HEK293 (cell line): ENCODE results near the gene AHCYL1.

ENCODE experiments used
- GLIS2 ChIP-seq: fragments of 450-650 bp; formaldehyde crosslinking; IDR thresholded peaks from 2 replicates; pipeline ENCODE4 v1.5.1; 2016; ENCODE audit warnings: missing biosample characterization, missing genetic modification characterization
- HOXA7 ChIP-seq: sonication (generic); formaldehyde crosslinking; IDR thresholded peaks from 2 replicates; pipeline ENCODE4 v1.8.1; 2022; ENCODE audit warnings: missing genetic modification reagents, borderline replicate concordance
- REPIN1 ChIP-seq: fragments of 450-650 bp; formaldehyde crosslinking; IDR thresholded peaks from 2 replicates; pipeline ENCODE4 v1.5.1; 2017; ENCODE audit warnings: missing biosample characterization, missing genetic modification characterization, low read depth
- TCF7L2 ChIP-seq: IDR thresholded peaks from 2 replicates; pipeline ENCODE4 v1.6.1; 2011; ENCODE audit warnings: low read depth, mild to moderate bottlenecking, inconsistent platforms, low read length, moderate library complexity, borderline replicate concordance
- TRIM28 ChIP-seq: IDR thresholded peaks from 2 replicates; pipeline ENCODE4 v1.6.1; 2011; ENCODE audit warnings: low read length, control low read depth, borderline replicate concordance
- ZNF114 ChIP-seq: fragments of 450-650 bp; formaldehyde crosslinking; IDR thresholded peaks from 2 replicates; pipeline ENCODE4 v1.5.0; 2017; ENCODE audit warnings: missing biosample characterization, missing genetic modification characterization
- ZNF121 ChIP-seq: fragments of 450-650 bp; formaldehyde crosslinking; IDR thresholded peaks from 2 replicates; pipeline ENCODE4 v1.5.1; 2016; ENCODE audit warnings: missing biosample characterization, missing genetic modification characterization
- ZNF274 ChIP-seq, 2 experiments: fragments of 200-500 bp in 1 of 2; fragments of 450-650 bp in 1 of 2; sonication (Bioruptor generic) in 1 of 2; formaldehyde crosslinking in 1 of 2; IDR thresholded peaks; 2 replicates each; pipeline versions ENCODE4 v1.5.1 to v1.6.1; 2014 to 2016; ENCODE audit warnings: borderline replicate concordance in 1 of 2, inconsistent platforms in 1 of 2, low read length in 1 of 2, missing biosample characterization in 1 of 2, missing genetic modification characterization in 1 of 2
- ZSCAN16 ChIP-seq: fragments of 450-650 bp; formaldehyde crosslinking; IDR thresholded peaks from 2 replicates; pipeline ENCODE4 v1.5.1; 2016; ENCODE audit warnings: missing biosample characterization, missing genetic modification characterization
- TF ChIP-seq, protein P1 (sequence below): fragments of 450-650 bp; formaldehyde crosslinking; IDR thresholded peaks from 2 replicates; pipeline ENCODE4 v1.5.1; 2016; ENCODE audit warnings: missing biosample characterization, missing genetic modification characterization
- TF ChIP-seq, protein P2 (sequence below): fragments of 450-650 bp; formaldehyde crosslinking; IDR thresholded peaks from 2 replicates; pipeline ENCODE4 v1.5.1; 2016; ENCODE audit warnings: missing biosample characterization, missing genetic modification characterization
- TF ChIP-seq, protein P3 (sequence below): fragments of 450-650 bp; formaldehyde crosslinking; IDR thresholded peaks from 2 replicates; pipeline ENCODE4 v1.5.1; 2016; ENCODE audit warnings: missing biosample characterization, missing genetic modification characterization, low read depth
- TF ChIP-seq, protein P4 (sequence below): fragments of 450-650 bp; formaldehyde crosslinking; IDR thresholded peaks from 2 replicates; pipeline ENCODE4 v1.5.1; 2016; ENCODE audit warnings: missing biosample characterization, missing genetic modification characterization

DNA sequence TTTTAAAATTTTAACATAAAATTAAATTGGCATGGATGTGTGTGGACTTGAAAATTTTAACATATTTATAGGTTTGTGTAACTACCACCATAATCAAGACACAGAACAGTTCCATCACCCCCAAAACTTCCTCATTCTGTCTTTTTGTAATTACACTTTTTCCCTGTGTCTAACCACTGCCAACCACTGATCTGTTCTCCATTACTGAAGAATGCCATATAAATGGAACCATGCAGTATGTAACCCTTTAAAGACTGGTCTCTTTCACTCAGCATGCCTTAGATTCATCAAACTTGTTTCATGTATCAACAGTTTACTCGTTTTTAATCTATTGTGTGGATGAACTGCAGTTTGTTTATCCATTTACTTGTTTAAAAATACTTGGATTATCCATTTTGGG, 13.0 kb upstream of the AHCYL1 start:
- TF ChIP-seq, protein P1, sequence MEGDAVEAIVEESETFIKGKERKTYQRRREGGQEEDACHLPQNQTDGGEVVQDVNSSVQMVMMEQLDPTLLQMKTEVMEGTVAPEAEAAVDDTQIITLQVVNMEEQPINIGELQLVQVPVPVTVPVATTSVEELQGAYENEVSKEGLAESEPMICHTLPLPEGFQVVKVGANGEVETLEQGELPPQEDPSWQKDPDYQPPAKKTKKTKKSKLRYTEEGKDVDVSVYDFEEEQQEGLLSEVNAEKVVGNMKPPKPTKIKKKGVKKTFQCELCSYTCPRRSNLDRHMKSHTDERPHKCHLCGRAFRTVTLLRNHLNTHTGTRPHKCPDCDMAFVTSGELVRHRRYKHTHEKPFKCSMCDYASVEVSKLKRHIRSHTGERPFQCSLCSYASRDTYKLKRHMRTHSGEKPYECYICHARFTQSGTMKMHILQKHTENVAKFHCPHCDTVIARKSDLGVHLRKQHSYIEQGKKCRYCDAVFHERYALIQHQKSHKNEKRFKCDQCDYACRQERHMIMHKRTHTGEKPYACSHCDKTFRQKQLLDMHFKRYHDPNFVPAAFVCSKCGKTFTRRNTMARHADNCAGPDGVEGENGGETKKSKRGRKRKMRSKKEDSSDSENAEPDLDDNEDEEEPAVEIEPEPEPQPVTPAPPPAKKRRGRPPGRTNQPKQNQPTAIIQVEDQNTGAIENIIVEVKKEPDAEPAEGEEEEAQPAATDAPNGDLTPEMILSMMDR (tag by site-specific recombination) = no peak
- TF ChIP-seq, protein P2, sequence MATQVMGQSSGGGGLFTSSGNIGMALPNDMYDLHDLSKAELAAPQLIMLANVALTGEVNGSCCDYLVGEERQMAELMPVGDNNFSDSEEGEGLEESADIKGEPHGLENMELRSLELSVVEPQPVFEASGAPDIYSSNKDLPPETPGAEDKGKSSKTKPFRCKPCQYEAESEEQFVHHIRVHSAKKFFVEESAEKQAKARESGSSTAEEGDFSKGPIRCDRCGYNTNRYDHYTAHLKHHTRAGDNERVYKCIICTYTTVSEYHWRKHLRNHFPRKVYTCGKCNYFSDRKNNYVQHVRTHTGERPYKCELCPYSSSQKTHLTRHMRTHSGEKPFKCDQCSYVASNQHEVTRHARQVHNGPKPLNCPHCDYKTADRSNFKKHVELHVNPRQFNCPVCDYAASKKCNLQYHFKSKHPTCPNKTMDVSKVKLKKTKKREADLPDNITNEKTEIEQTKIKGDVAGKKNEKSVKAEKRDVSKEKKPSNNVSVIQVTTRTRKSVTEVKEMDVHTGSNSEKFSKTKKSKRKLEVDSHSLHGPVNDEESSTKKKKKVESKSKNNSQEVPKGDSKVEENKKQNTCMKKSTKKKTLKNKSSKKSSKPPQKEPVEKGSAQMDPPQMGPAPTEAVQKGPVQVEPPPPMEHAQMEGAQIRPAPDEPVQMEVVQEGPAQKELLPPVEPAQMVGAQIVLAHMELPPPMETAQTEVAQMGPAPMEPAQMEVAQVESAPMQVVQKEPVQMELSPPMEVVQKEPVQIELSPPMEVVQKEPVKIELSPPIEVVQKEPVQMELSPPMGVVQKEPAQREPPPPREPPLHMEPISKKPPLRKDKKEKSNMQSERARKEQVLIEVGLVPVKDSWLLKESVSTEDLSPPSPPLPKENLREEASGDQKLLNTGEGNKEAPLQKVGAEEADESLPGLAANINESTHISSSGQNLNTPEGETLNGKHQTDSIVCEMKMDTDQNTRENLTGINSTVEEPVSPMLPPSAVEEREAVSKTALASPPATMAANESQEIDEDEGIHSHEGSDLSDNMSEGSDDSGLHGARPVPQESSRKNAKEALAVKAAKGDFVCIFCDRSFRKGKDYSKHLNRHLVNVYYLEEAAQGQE (tag by site-specific recombination) = no peak
- TF ChIP-seq ZSCAN16 = no peak
- TF ChIP-seq ZNF274 (IDR thresholded peaks at IDR 0.05; ENCODE audit: low read length) = no peak
- no peak for TF ChIP-seq ZNF274 (tag by site-specific recombination; IDR thresholded peaks at IDR 0.05; ENCODE audit: borderline replicate concordance)
- TF ChIP-seq, protein P3, sequence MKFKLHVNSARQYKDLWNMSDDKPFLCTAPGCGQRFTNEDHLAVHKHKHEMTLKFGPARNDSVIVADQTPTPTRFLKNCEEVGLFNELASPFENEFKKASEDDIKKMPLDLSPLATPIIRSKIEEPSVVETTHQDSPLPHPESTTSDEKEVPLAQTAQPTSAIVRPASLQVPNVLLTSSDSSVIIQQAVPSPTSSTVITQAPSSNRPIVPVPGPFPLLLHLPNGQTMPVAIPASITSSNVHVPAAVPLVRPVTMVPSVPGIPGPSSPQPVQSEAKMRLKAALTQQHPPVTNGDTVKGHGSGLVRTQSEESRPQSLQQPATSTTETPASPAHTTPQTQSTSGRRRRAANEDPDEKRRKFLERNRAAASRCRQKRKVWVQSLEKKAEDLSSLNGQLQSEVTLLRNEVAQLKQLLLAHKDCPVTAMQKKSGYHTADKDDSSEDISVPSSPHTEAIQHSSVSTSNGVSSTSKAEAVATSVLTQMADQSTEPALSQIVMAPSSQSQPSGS (tag by site-specific recombination) = no peak
- TF ChIP-seq TCF7L2 = no peak
- no peak for TF ChIP-seq TRIM28
- no peak for TF ChIP-seq HOXA7 (CRISPR knock-in tag)
- TF ChIP-seq, protein P4, sequence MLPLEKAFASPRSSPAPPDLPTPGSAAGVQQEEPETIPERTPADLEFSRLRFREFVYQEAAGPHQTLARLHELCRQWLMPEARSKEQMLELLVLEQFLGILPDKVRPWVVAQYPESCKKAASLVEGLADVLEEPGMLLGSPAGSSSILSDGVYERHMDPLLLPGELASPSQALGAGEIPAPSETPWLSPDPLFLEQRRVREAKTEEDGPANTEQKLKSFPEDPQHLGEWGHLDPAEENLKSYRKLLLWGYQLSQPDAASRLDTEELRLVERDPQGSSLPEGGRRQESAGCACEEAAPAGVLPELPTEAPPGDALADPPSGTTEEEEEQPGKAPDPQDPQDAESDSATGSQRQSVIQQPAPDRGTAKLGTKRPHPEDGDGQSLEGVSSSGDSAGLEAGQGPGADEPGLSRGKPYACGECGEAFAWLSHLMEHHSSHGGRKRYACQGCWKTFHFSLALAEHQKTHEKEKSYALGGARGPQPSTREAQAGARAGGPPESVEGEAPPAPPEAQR (tag by site-specific recombination) = no peak
- no peak for TF ChIP-seq REPIN1 (tag by site-specific recombination)
- no peak for TF ChIP-seq GLIS2 (tag by site-specific recombination)
- TF ChIP-seq ZNF121 (tag by site-specific recombination) = no peak
- no peak for TF ChIP-seq ZNF114 (tag by site-specific recombination)
